Thyroid gland (tissue), 4 donors: ENCODE data around the gene FARP2.

Source experiments
- CTCF ChIP-seq, 6 experiments: fragments of 200-600 bp in 3 of 6; fragments of 450-650 bp in 3 of 6; sonication (generic) in 3 of 6; IDR thresholded peaks; one replicate each; pipeline ENCODE4 v1.5.1; 2016 to 2019; ENCODE audit warnings: antibody characterized with exemption in 6 of 6, mild to moderate bottlenecking in 2 of 6, inconsistent platforms in 1 of 6, moderate library complexity in 1 of 6
- POLR2A ChIP-seq, 2 donors: fragments of 450-650 bp; IDR thresholded peaks; one replicate each; pipeline ENCODE4 v1.6.1; 2017; ENCODE audit warnings: antibody characterized with exemption in 2 of 2, mild to moderate bottlenecking in 2 of 2, moderate library complexity in 1 of 2

DNA sequence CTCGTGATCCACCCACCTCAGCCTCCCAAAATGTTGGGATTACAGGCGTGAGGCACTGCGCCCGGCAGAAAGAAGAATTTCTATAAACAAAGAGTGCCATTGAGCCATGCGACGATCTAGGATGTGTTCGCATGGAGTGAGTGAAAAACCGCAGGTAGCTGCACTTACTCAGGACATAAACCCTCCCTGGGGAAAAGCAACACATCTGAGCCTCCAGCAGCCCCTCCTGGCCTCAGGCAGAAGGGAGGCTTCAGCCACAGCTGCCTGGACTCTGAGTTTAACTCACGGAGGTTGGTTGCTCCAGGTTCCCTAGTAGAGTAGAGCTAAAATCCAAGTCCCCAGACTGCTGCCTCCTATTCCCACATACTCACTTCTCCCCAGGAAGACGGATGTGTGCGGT, 163.6 kb downstream of the FARP2 start:
- TF ChIP-seq CTCF (IDR thresholded peaks at IDR 0.05) (no peak), POLR2A (IDR thresholded peaks at IDR 0.05) (no peak)
